GM18873 (cell line): ENCODE results near the gene LAMA2.
"Not testable (repeated sequence)": the region's sequence is repeated elsewhere in the genome, so short reads cannot be mapped to it uniquely, and the experiment has no call there.

Source experiments
- ATAC-seq: cut with Tn5 transposase; IDR thresholded peaks from one replicate; pipeline ENCODE4 v1.9.1; 2021; ENCODE audit warnings: mild to moderate bottlenecking, moderate library complexity, moderate number of reproducible peaks; ENCODE audit not compliant: unreplicated experiment, low FRiP score

LAMA2 gene

GRCh38 chr6:129172279-129172995, 289.5 kb downstream of the LAMA2 start:
- ATAC-seq, result not testable (repeated sequence)

GRCh38 chr6:129175066-129175465, 292.1 kb downstream of the LAMA2 start:
- no peak for ATAC-seq

- no peak for ATAC-seq
Measured at GRCh38 chr6:129177801-129178200, 294.9 kb downstream of the LAMA2 start.

GRCh38 chr6:129179283-129179682, 296.3 kb downstream of the LAMA2 start:
- ATAC-seq, result no peak

- no peak for ATAC-seq
Measured at GRCh38 chr6:129181001-129181400, 298.1 kb downstream of the LAMA2 start.

- ATAC-seq, result no peak
Measured at GRCh38 chr6:129183187-129183591, 300.3 kb downstream of the LAMA2 start.

GRCh38 chr6:129183681-129184301, 300.9 kb downstream of the LAMA2 start:
- ATAC-seq, result no peak

- ATAC-seq, result no peak
Measured at GRCh38 chr6:129184324-129184723, 301.4 kb downstream of the LAMA2 start.

GRCh38 chr6:129184808-129185366, 301.9 kb downstream of the LAMA2 start:
- ATAC-seq, result no peak

GRCh38 chr6:129186988-129187387, 304.1 kb downstream of the LAMA2 start:
- no peak for ATAC-seq

GRCh38 chr6:129188306-129188705, 305.4 kb downstream of the LAMA2 start:
- no peak for ATAC-seq

GRCh38 chr6:129188795-129189194, 305.9 kb downstream of the LAMA2 start:
- ATAC-seq, result no peak

GRCh38 chr6:129189266-129189665, 306.3 kb downstream of the LAMA2 start:
- no peak for ATAC-seq

GRCh38 chr6:129191235-129191634, 308.3 kb downstream of the LAMA2 start:
- no peak for ATAC-seq

GRCh38 chr6:129192458-129192989, 309.6 kb downstream of the LAMA2 start:
- ATAC-seq, result no peak

- ATAC-seq, result no peak
Measured at GRCh38 chr6:129194306-129194941, 311.5 kb downstream of the LAMA2 start.

GRCh38 chr6:129195161-129195560, 312.2 kb downstream of the LAMA2 start:
- ATAC-seq, result no peak

GRCh38 chr6:129195643-129196042, 312.7 kb downstream of the LAMA2 start:
- no peak for ATAC-seq

- ATAC-seq, result no peak
Measured at GRCh38 chr6:129197154-129197553, 314.2 kb downstream of the LAMA2 start.

GRCh38 chr6:129200151-129200550, 317.2 kb downstream of the LAMA2 start:
- ATAC-seq, result no peak
